IMR-90 (cell line): ENCODE measurements around the gene VASN. TPM values are rescaled to one million over a fixed set of nuclear protein-coding genes. Genes with fewer than 3 reads are reported as not detected.

Experiments used
- ATAC-seq: fragments of 200-7000 bp; cut with Tn5 transposase; 2 replicates; pipeline ENCODE4 v1.9.1; 2020; ENCODE audit warnings: low read depth, mild to moderate bottlenecking, moderate library complexity
- BruUV-seq: library from RNA; stranded (reverse); fragments of 400-500 nt; replicated peaks from 2 replicates; lab custom pipeline; 2021; lab: Mats Ljungman, UMichigan
- CTCF ChIA-PET: fragments of 300-600 bp; formaldehyde crosslinking; extraction: SDS; loops from one replicate; lab custom pipeline; 2021; ENCODE audit warnings: antibody characterized with exemption; lab: Yijun Ruan, JAX
- POLR2A ChIA-PET: fragments of 300-600 bp; sonication (Branson Sonifier 250); formaldehyde crosslinking; loops from one replicate; lab custom pipeline; 2022; ENCODE audit warnings: antibody characterized with exemption; ENCODE audit not compliant: unreplicated experiment; lab: Charles Lee
- DNase-seq: peaks from one replicate; pipeline ENCODE4 v3.0.0; 2013
- H2AFZ ChIP-seq: replicated peaks from 2 replicates; pipeline ENCODE3; 2013; ENCODE audit warnings: low read length, mild to moderate bottlenecking; ENCODE audit not compliant: poor library complexity
- H2AK5ac ChIP-seq: 2 replicates; pipeline ENCODE4 v1.6.1; 2013; ENCODE audit warnings: low read depth, low read length, inconsistent platforms
- H2AK9ac ChIP-seq: replicated peaks from 2 replicates; pipeline ENCODE3; 2013; ENCODE audit warnings: mild to moderate bottlenecking, low read depth, low read length, moderate library complexity; ENCODE audit not compliant: poor library complexity
- H2BK120ac ChIP-seq: 2 replicates; pipeline ENCODE4 v1.6.1; 2013; ENCODE audit warnings: low read depth, low read length, inconsistent platforms
- H2BK15ac ChIP-seq: 3 replicates; pipeline ENCODE4 v1.6.1; 2013; ENCODE audit warnings: low read depth, low read length, inconsistent platforms
- H2BK20ac ChIP-seq: 2 replicates; pipeline ENCODE4 v1.6.1; 2013; ENCODE audit warnings: low read depth, mild to moderate bottlenecking, inconsistent platforms, low read length, moderate library complexity
- H2BK5ac ChIP-seq: 2 replicates; pipeline ENCODE4 v1.6.1; 2013; ENCODE audit warnings: mild to moderate bottlenecking, low read depth, low read length, inconsistent platforms; ENCODE audit not compliant: poor library complexity, severe bottlenecking
- H3K14ac ChIP-seq: replicated peaks from 2 replicates; pipeline ENCODE4 v1.6.1; 2013; ENCODE audit warnings: low read depth, low read length, inconsistent platforms
- H3K18ac ChIP-seq: 2 replicates; pipeline ENCODE4 v1.6.1; 2013; ENCODE audit warnings: low read depth, low read length, control low read depth
- H3K23ac ChIP-seq: 2 replicates; pipeline ENCODE4 v1.6.1; 2013; ENCODE audit warnings: low read depth, low read length, inconsistent platforms
- H3K27ac ChIP-seq: 2 replicates; pipeline ENCODE4 v1.5.1; 2013; ENCODE audit warnings: mild to moderate bottlenecking, control low read depth, low read length; ENCODE audit not compliant: insufficient read depth
- H3K27me3 ChIP-seq: 2 replicates; pipeline ENCODE4 v1.6.1; 2013; ENCODE audit warnings: low read length; ENCODE audit not compliant: control insufficient read depth, insufficient read depth
- H3K36me3 ChIP-seq: 2 replicates; pipeline ENCODE4 v1.6.1; 2013; ENCODE audit warnings: low read length, mixed read lengths; ENCODE audit not compliant: control insufficient read depth, insufficient read depth
- H3K4ac ChIP-seq: 2 replicates; pipeline ENCODE4 v1.6.1; 2013; ENCODE audit warnings: low read depth, low read length, inconsistent platforms
- H3K4me1 ChIP-seq: 2 replicates; pipeline ENCODE4 v1.6.1; 2013; ENCODE audit warnings: low read length, mixed read lengths; ENCODE audit not compliant: control insufficient read depth, insufficient read depth
- H3K4me2 ChIP-seq: 2 replicates; pipeline ENCODE4 v1.6.1; 2013; ENCODE audit warnings: low read depth, mild to moderate bottlenecking, control low read depth, low read length, moderate library complexity
- H3K4me3 ChIP-seq: 2 replicates; pipeline ENCODE4 v1.5.1; 2013; ENCODE audit warnings: low read depth, mild to moderate bottlenecking, control low read depth, low read length, moderate library complexity; ENCODE audit not compliant: insufficient read depth
- H3K56ac ChIP-seq: 2 replicates; pipeline ENCODE4 v1.6.1; 2013; ENCODE audit warnings: low read length, inconsistent platforms; ENCODE audit not compliant: insufficient read depth; ENCODE audit errors: extremely low read depth
- H3K79me1 ChIP-seq, 2 experiments: 2 replicates each; pipeline ENCODE4 v1.6.1; 2013; ENCODE audit warnings: low read length in 2 of 2, inconsistent platforms in 1 of 2, low read depth in 1 of 2
- H3K9ac ChIP-seq: 2 replicates; pipeline ENCODE4 v1.6.1; 2013; ENCODE audit warnings: low read depth, low read length, control low read depth
- H3K9me1 ChIP-seq: 2 replicates; pipeline ENCODE4 v1.6.1; 2013; ENCODE audit warnings: low read length, inconsistent platforms; ENCODE audit not compliant: insufficient read depth
- H3K9me3 ChIP-seq: 2 replicates; pipeline ENCODE4 v1.6.1; 2013; ENCODE audit warnings: low read length; ENCODE audit not compliant: control insufficient read depth, insufficient read depth
- H4K20me1 ChIP-seq: 2 replicates; pipeline ENCODE4 v1.6.1; 2013; ENCODE audit warnings: low read length, inconsistent platforms; ENCODE audit not compliant: insufficient read depth
- H4K5ac ChIP-seq: 2 replicates; pipeline ENCODE4 v1.6.1; 2013; ENCODE audit warnings: mild to moderate bottlenecking, low read depth, low read length, control low read depth
- H4K8ac ChIP-seq, 2 experiments: 2 replicates each; pipeline ENCODE4 v1.6.1; 2013; ENCODE audit warnings: low read depth in 2 of 2, low read length in 2 of 2, control low read depth in 1 of 2, inconsistent platforms in 1 of 2
- H4K91ac ChIP-seq: 2 replicates; pipeline ENCODE4 v1.6.1; 2013; ENCODE audit warnings: low read depth, low read length, inconsistent platforms; ENCODE audit not compliant: insufficient read depth
- CEBPB ChIP-seq: IDR thresholded peaks from 2 replicates; pipeline ENCODE4 v1.6.1; 2012; ENCODE audit warnings: low read depth, low read length, improper control_type of control experiment
- CHD1 ChIP-seq: IDR thresholded peaks from 2 replicates; pipeline ENCODE4 v1.6.1; 2012; ENCODE audit warnings: low read depth, low read length, improper control_type of control experiment
- CTCF ChIP-seq: conservative IDR thresholded peaks from 2 replicates; pipeline ENCODE4 v1.5.1; 2012; ENCODE audit warnings: mild to moderate bottlenecking, low read depth, low read length, improper control_type of control experiment
- ELK1 ChIP-seq: fragments of 150-350 bp; IDR thresholded peaks from 2 replicates; pipeline ENCODE4 v1.6.1; 2016; ENCODE audit warnings: low read depth, mild to moderate bottlenecking, low read length, moderate library complexity, borderline replicate concordance
- MAFK ChIP-seq: IDR thresholded peaks from 2 replicates; pipeline ENCODE4 v1.6.1; 2012; ENCODE audit warnings: low read depth, low read length, improper control_type of control experiment
- MXI1 ChIP-seq: IDR thresholded peaks from 2 replicates; pipeline ENCODE4 v1.6.1; 2012; ENCODE audit warnings: low read depth, mild to moderate bottlenecking, low read length, moderate library complexity, borderline replicate concordance
- NFE2L2 ChIP-seq: fragments of 150-350 bp; IDR thresholded peaks from 2 replicates; pipeline ENCODE4 v1.6.1; 2016; ENCODE audit warnings: low read depth, mild to moderate bottlenecking, low read length
- POLR2A ChIP-seq: IDR thresholded peaks from 2 replicates; pipeline ENCODE4 v1.6.1; 2012; ENCODE audit warnings: mild to moderate bottlenecking, low read depth, low read length
- RAD21 ChIP-seq: IDR thresholded peaks from 2 replicates; pipeline ENCODE4 v1.6.1; 2012; ENCODE audit warnings: low read length, improper control_type of control experiment
- RCOR1 ChIP-seq: IDR thresholded peaks from 2 replicates; pipeline ENCODE4 v1.6.1; 2012; ENCODE audit warnings: mild to moderate bottlenecking, low read length, improper control_type of control experiment; ENCODE audit not compliant: insufficient replicate concordance
- RFX5 ChIP-seq: IDR thresholded peaks from 2 replicates; pipeline ENCODE4 v1.8.0; 2012; ENCODE audit warnings: low read depth, mild to moderate bottlenecking, low read length, moderate library complexity
- WGBS, 2 experiments: methylation state at CpG; one replicate each; pipeline versions ENCODE4 v1.1.5 to v1.1.7; 2013; ENCODE audit warnings: missing lambda C conversion rate in 2 of 2; ENCODE audit not compliant: insufficient read length in 1 of 2; ENCODE audit errors: extremely low coverage in 2 of 2; 5-methylcytosine and 5-hydroxymethylcytosine counted together
- dilution Hi-C: fragments of 300-500 bp; cut with HindIII; formaldehyde crosslinking; loops from one replicate; pipeline ENCODE4 v1.14.3; 2018; ENCODE audit warnings: low sequenced_read_pairs; ENCODE audit not compliant: unreplicated experiment
- in situ Hi-C: fragments of 300-500 bp; cut with MboI; formaldehyde crosslinking; loops from 3 replicates; pipeline ENCODE4 v1.14.3; 2019; ENCODE audit warnings: low sequenced_read_pairs, inconsistent platforms, mixed read lengths
- intact Hi-C: fragments of 100-400 bp; cut with micrococcal nuclease; formaldehyde crosslinking; loops from 2 replicates; pipeline ENCODE4 v1.10.0; 2022
- polyA plus RNA-seq, 3 experiments: library from polyadenylated mRNA; depleted of rRNA; stranded (reverse); fragments of >200 nt; gene quantifications; 2 replicates each; pipeline ENCODE4 v1.2.3, GENCODE V29; 2012; ENCODE audit warnings: low replicate concordance in 1 of 3
- total RNA-seq: library from RNA; depleted of rRNA; stranded (reverse); fragments of >200 nt; gene quantifications from 2 replicates; pipeline ENCODE4 v1.2.3, GENCODE V29; 2012
- TF ChIP-seq, protein P1 (sequence below): fragments of 150-350 bp; IDR thresholded peaks from 2 replicates; pipeline ENCODE4 v1.6.1; 2017; ENCODE audit warnings: mild to moderate bottlenecking, antibody characterized with exemption, low read length, low read depth

Gene VASN
- total and polyA plus RNA-seq, 2 of the 4 experiments (the other 2 are of a cell fraction): 9.3 to 87.2 TPM

DNA sequence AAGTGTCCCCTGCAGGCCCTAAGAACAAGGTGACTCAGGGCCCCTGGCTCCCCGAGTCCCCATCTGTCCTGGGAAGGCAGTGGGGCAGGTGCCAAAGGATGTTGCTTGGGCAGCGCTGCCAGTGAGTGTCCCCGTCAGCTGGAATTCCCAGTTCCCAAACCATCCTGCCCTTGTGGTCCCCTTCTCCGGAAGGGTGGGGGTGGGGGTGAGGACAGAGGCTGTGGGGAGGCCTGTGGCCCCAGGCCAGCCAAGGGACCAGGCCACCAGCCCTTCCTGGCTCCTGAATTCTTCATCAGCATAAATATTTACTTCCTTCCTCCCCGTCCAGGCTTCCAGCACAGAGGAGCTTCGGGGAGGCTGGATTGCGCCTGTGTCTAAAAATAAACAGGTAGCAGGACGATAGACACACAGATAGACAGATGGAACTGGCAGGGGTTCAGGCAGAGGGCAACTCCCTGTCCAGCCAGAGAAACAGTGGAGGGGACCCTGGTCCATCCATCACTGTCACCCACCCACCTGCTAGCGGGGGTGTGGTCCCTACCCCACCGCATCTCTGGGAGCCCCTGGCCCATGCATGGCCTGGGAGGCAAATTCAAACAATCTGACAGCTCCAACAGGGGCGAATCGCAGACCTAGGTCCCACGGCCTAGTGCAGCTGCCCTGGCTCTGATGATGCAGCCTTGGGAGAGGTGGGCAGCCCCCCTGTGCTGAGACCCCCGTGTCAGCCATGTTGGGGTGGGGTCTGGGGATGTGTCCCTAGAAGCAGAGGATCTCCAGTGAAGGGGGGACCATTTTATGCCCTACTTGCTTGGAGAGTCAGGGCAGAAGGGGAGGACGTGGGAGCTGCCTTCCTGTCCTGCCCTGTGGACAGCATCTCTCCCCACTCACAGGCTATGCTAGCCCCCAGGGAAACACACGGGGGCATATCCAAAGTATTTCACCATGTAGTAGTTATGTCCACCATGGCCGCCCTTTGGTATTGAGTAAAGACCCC is 42.6 kb upstream of the VASN start:
- BruUV-seq: no TSS peak
- peaks cover 11% of the 10 kb centered on the region for H3K36me3 ChIP-seq
- H3K14ac ChIP-seq: peak overlapping the region; percentile 35; the same call in 1 of the 2 replicates
- peak overlapping the region; percentile 65 for H2BK20ac ChIP-seq
- intact Hi-C loops (loop anchor here (2.0 kb wide), 1 partner anchor 40 kb away; no protein-coding TSS in a partner anchor), in situ Hi-C loops (no loop called here), dilution Hi-C loops (no loop called here)
- H2BK120ac ChIP-seq: peak overlapping the region; percentile 85; the same call in 1 of the 2 replicates
- no peaks in the 10 kb centered on the region for H3K27me3 ChIP-seq
- 53% methylated on average over 3 of the region's 17 CpGs; no CpG with 5 or more reads in 1 of the 2 experiments for WGBS, 2 experiments
- H3K4ac ChIP-seq: peak overlapping the region; percentile 72
- ChIA-PET POLR2A (no interaction called here), CTCF (interaction anchor here (0.6 to 2.3 kb wide), 6 partner anchors 19 to 75 kb away, joined by 3 to 11 read pairs (median 4); no protein-coding TSS in a partner anchor)
- H2AK5ac ChIP-seq: peak overlapping the region; percentile 96
- H3K9me3 ChIP-seq: no peaks in the 10 kb centered on the region
- peak; percentile 31 for ATAC-seq
- H3K56ac ChIP-seq: 0 out of 2 replicates have a peak overlapping the region, but pooled peaks have one; percentile 3
- H3K79me1 ChIP-seq: peaks cover 25 to 87% of the 10 kb centered on the region in 2 experiments
- H3K9me1 ChIP-seq: peaks cover 13% of the 10 kb centered on the region
- peak overlapping the region; percentile 31 to 74; a peak in 2 of 4 replicates for H4K8ac ChIP-seq
- H3K4me1 ChIP-seq: peaks cover 25% of the 10 kb centered on the region
- peak; percentile 36 for DNase-seq
- peak overlapping the region; percentile 65 for H2BK5ac ChIP-seq
- no peak overlapping the region for H3K9ac ChIP-seq
- H4K5ac ChIP-seq: no peak overlapping the region
- H4K91ac ChIP-seq: peak overlapping the region; percentile 70
- peak overlapping the region; percentile 34; the same call in 1 of the 2 replicates for H3K23ac ChIP-seq
- peak overlapping the region; percentile 67 for H3K27ac ChIP-seq
- peak overlapping the region; percentile 19; the same call in 1 of the 3 replicates for H2BK15ac ChIP-seq
- peak overlapping the region; percentile 60 for H2AK9ac ChIP-seq
- H3K18ac ChIP-seq: no peak overlapping the region; the same call in 1 of the 2 replicates
- peak overlapping the region; percentile 53; the same call in 1 of the 2 replicates for H3K4me2 ChIP-seq
- peak overlapping the region; percentile 85 for H2AFZ ChIP-seq
- no peak overlapping the region for H3K4me3 ChIP-seq
- peaks cover 76% of the 10 kb centered on the region for H4K20me1 ChIP-seq
- TF ChIP-seq NFE2L2 (no peak), CTCF (no peak), RAD21 (no peak), MXI1 (no peak), ELK1 (no peak), POLR2A (no peak), MAFK (no peak), RFX5 (no peak), CHD1 (no peak), CEBPB (no peak), RCOR1 (no peak)
- TF ChIP-seq, protein P1, sequence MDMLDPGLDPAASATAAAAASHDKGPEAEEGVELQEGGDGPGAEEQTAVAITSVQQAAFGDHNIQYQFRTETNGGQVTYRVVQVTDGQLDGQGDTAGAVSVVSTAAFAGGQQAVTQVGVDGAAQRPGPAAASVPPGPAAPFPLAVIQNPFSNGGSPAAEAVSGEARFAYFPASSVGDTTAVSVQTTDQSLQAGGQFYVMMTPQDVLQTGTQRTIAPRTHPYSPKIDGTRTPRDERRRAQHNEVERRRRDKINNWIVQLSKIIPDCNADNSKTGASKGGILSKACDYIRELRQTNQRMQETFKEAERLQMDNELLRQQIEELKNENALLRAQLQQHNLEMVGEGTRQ: no peak
